IMR-90 (cell line): Measurements from ENCODE around the gene GGPS1. TPM values are rescaled to one million over a fixed set of nuclear protein-coding genes. Genes with fewer than 3 reads are reported as not detected.

Experiments used
- ATAC-seq: fragments of 200-7000 bp; cut with Tn5 transposase; 2 replicates; pipeline ENCODE4 v1.9.1; 2020; ENCODE audit warnings: low read depth, mild to moderate bottlenecking, moderate library complexity
- BruUV-seq: library from RNA; stranded (reverse); fragments of 400-500 nt; replicated peaks from 2 replicates; lab custom pipeline; 2021; lab: Mats Ljungman, UMichigan
- CTCF ChIA-PET: fragments of 300-600 bp; formaldehyde crosslinking; extraction: SDS; loops from one replicate; lab custom pipeline; 2021; ENCODE audit warnings: antibody characterized with exemption; lab: Yijun Ruan, JAX
- POLR2A ChIA-PET: fragments of 300-600 bp; sonication (Branson Sonifier 250); formaldehyde crosslinking; loops from one replicate; lab custom pipeline; 2022; ENCODE audit warnings: antibody characterized with exemption; ENCODE audit not compliant: unreplicated experiment; lab: Charles Lee
- DNase-seq: peaks from one replicate; pipeline ENCODE4 v3.0.0; 2013
- H2AFZ ChIP-seq: replicated peaks from 2 replicates; pipeline ENCODE3; 2013; ENCODE audit warnings: low read length, mild to moderate bottlenecking; ENCODE audit not compliant: poor library complexity
- H2AK5ac ChIP-seq: 2 replicates; pipeline ENCODE4 v1.6.1; 2013; ENCODE audit warnings: low read depth, low read length, inconsistent platforms
- H2AK9ac ChIP-seq: replicated peaks from 2 replicates; pipeline ENCODE3; 2013; ENCODE audit warnings: mild to moderate bottlenecking, low read depth, low read length, moderate library complexity; ENCODE audit not compliant: poor library complexity
- H2BK120ac ChIP-seq: 2 replicates; pipeline ENCODE4 v1.6.1; 2013; ENCODE audit warnings: low read depth, low read length, inconsistent platforms
- H2BK15ac ChIP-seq: 3 replicates; pipeline ENCODE4 v1.6.1; 2013; ENCODE audit warnings: low read depth, low read length, inconsistent platforms
- H2BK20ac ChIP-seq: 2 replicates; pipeline ENCODE4 v1.6.1; 2013; ENCODE audit warnings: low read depth, mild to moderate bottlenecking, inconsistent platforms, low read length, moderate library complexity
- H2BK5ac ChIP-seq: 2 replicates; pipeline ENCODE4 v1.6.1; 2013; ENCODE audit warnings: mild to moderate bottlenecking, low read depth, low read length, inconsistent platforms; ENCODE audit not compliant: poor library complexity, severe bottlenecking
- H3K14ac ChIP-seq: replicated peaks from 2 replicates; pipeline ENCODE4 v1.6.1; 2013; ENCODE audit warnings: low read depth, low read length, inconsistent platforms
- H3K18ac ChIP-seq: 2 replicates; pipeline ENCODE4 v1.6.1; 2013; ENCODE audit warnings: low read depth, low read length, control low read depth
- H3K23ac ChIP-seq: 2 replicates; pipeline ENCODE4 v1.6.1; 2013; ENCODE audit warnings: low read depth, low read length, inconsistent platforms
- H3K27ac ChIP-seq: 2 replicates; pipeline ENCODE4 v1.5.1; 2013; ENCODE audit warnings: mild to moderate bottlenecking, control low read depth, low read length; ENCODE audit not compliant: insufficient read depth
- H3K27me3 ChIP-seq: 2 replicates; pipeline ENCODE4 v1.6.1; 2013; ENCODE audit warnings: low read length; ENCODE audit not compliant: control insufficient read depth, insufficient read depth
- H3K36me3 ChIP-seq: 2 replicates; pipeline ENCODE4 v1.6.1; 2013; ENCODE audit warnings: low read length, mixed read lengths; ENCODE audit not compliant: control insufficient read depth, insufficient read depth
- H3K4ac ChIP-seq: 2 replicates; pipeline ENCODE4 v1.6.1; 2013; ENCODE audit warnings: low read depth, low read length, inconsistent platforms
- H3K4me1 ChIP-seq: 2 replicates; pipeline ENCODE4 v1.6.1; 2013; ENCODE audit warnings: low read length, mixed read lengths; ENCODE audit not compliant: control insufficient read depth, insufficient read depth
- H3K4me2 ChIP-seq: 2 replicates; pipeline ENCODE4 v1.6.1; 2013; ENCODE audit warnings: low read depth, mild to moderate bottlenecking, control low read depth, low read length, moderate library complexity
- H3K4me3 ChIP-seq: 2 replicates; pipeline ENCODE4 v1.5.1; 2013; ENCODE audit warnings: low read depth, mild to moderate bottlenecking, control low read depth, low read length, moderate library complexity; ENCODE audit not compliant: insufficient read depth
- H3K56ac ChIP-seq: 2 replicates; pipeline ENCODE4 v1.6.1; 2013; ENCODE audit warnings: low read length, inconsistent platforms; ENCODE audit not compliant: insufficient read depth; ENCODE audit errors: extremely low read depth
- H3K79me1 ChIP-seq, 2 experiments: 2 replicates each; pipeline ENCODE4 v1.6.1; 2013; ENCODE audit warnings: low read length in 2 of 2, inconsistent platforms in 1 of 2, low read depth in 1 of 2
- H3K9ac ChIP-seq: 2 replicates; pipeline ENCODE4 v1.6.1; 2013; ENCODE audit warnings: low read depth, low read length, control low read depth
- H3K9me1 ChIP-seq: 2 replicates; pipeline ENCODE4 v1.6.1; 2013; ENCODE audit warnings: low read length, inconsistent platforms; ENCODE audit not compliant: insufficient read depth
- H3K9me3 ChIP-seq: 2 replicates; pipeline ENCODE4 v1.6.1; 2013; ENCODE audit warnings: low read length; ENCODE audit not compliant: control insufficient read depth, insufficient read depth
- H4K20me1 ChIP-seq: 2 replicates; pipeline ENCODE4 v1.6.1; 2013; ENCODE audit warnings: low read length, inconsistent platforms; ENCODE audit not compliant: insufficient read depth
- H4K5ac ChIP-seq: 2 replicates; pipeline ENCODE4 v1.6.1; 2013; ENCODE audit warnings: mild to moderate bottlenecking, low read depth, low read length, control low read depth
- H4K8ac ChIP-seq, 2 experiments: 2 replicates each; pipeline ENCODE4 v1.6.1; 2013; ENCODE audit warnings: low read depth in 2 of 2, low read length in 2 of 2, control low read depth in 1 of 2, inconsistent platforms in 1 of 2
- H4K91ac ChIP-seq: 2 replicates; pipeline ENCODE4 v1.6.1; 2013; ENCODE audit warnings: low read depth, low read length, inconsistent platforms; ENCODE audit not compliant: insufficient read depth
- CEBPB ChIP-seq: IDR thresholded peaks from 2 replicates; pipeline ENCODE4 v1.6.1; 2012; ENCODE audit warnings: low read depth, low read length, improper control_type of control experiment
- ELK1 ChIP-seq: fragments of 150-350 bp; IDR thresholded peaks from 2 replicates; pipeline ENCODE4 v1.6.1; 2016; ENCODE audit warnings: low read depth, mild to moderate bottlenecking, low read length, moderate library complexity, borderline replicate concordance
- FOS ChIP-seq: fragments of 150-350 bp; IDR thresholded peaks from 2 replicates; pipeline ENCODE4 v1.6.1; 2016; ENCODE audit warnings: low read depth, low read length
- MAFK ChIP-seq: IDR thresholded peaks from 2 replicates; pipeline ENCODE4 v1.6.1; 2012; ENCODE audit warnings: low read depth, low read length, improper control_type of control experiment
- MAZ ChIP-seq: IDR thresholded peaks from 2 replicates; pipeline ENCODE4 v1.6.1; 2012; ENCODE audit warnings: low read depth, mild to moderate bottlenecking, low read length, improper control_type of control experiment, moderate library complexity, borderline replicate concordance
- MXI1 ChIP-seq: IDR thresholded peaks from 2 replicates; pipeline ENCODE4 v1.6.1; 2012; ENCODE audit warnings: low read depth, mild to moderate bottlenecking, low read length, moderate library complexity, borderline replicate concordance
- NFE2L2 ChIP-seq: fragments of 150-350 bp; IDR thresholded peaks from 2 replicates; pipeline ENCODE4 v1.6.1; 2016; ENCODE audit warnings: low read depth, mild to moderate bottlenecking, low read length
- RAD21 ChIP-seq: IDR thresholded peaks from 2 replicates; pipeline ENCODE4 v1.6.1; 2012; ENCODE audit warnings: low read length, improper control_type of control experiment
- RCOR1 ChIP-seq: IDR thresholded peaks from 2 replicates; pipeline ENCODE4 v1.6.1; 2012; ENCODE audit warnings: mild to moderate bottlenecking, low read length, improper control_type of control experiment; ENCODE audit not compliant: insufficient replicate concordance
- SMC3 ChIP-seq: fragments of 150-350 bp; IDR thresholded peaks from 2 replicates; pipeline ENCODE4 v1.6.1; 2016; ENCODE audit warnings: low read depth, mild to moderate bottlenecking, antibody characterized with exemption, low read length, moderate library complexity
- USF2 ChIP-seq: fragments of 150-350 bp; IDR thresholded peaks from 2 replicates; pipeline ENCODE4 v1.6.1; 2017; ENCODE audit warnings: mild to moderate bottlenecking, antibody characterized with exemption, low read length, low read depth
- WGBS, 2 experiments: methylation state at CpG; one replicate each; pipeline versions ENCODE4 v1.1.5 to v1.1.7; 2013; ENCODE audit warnings: missing lambda C conversion rate in 2 of 2; ENCODE audit not compliant: insufficient read length in 1 of 2; ENCODE audit errors: extremely low coverage in 2 of 2; 5-methylcytosine and 5-hydroxymethylcytosine counted together
- dilution Hi-C: fragments of 300-500 bp; cut with HindIII; formaldehyde crosslinking; loops from one replicate; pipeline ENCODE4 v1.14.3; 2018; ENCODE audit warnings: low sequenced_read_pairs; ENCODE audit not compliant: unreplicated experiment
- in situ Hi-C: fragments of 300-500 bp; cut with MboI; formaldehyde crosslinking; loops from 3 replicates; pipeline ENCODE4 v1.14.3; 2019; ENCODE audit warnings: low sequenced_read_pairs, inconsistent platforms, mixed read lengths
- intact Hi-C: fragments of 100-400 bp; cut with micrococcal nuclease; formaldehyde crosslinking; loops from 2 replicates; pipeline ENCODE4 v1.10.0; 2022
- polyA plus RNA-seq, 3 experiments: library from polyadenylated mRNA; depleted of rRNA; stranded (reverse); fragments of >200 nt; gene quantifications; 2 replicates each; pipeline ENCODE4 v1.2.3, GENCODE V29; 2012; ENCODE audit warnings: low replicate concordance in 1 of 3
- total RNA-seq: library from RNA; depleted of rRNA; stranded (reverse); fragments of >200 nt; gene quantifications from 2 replicates; pipeline ENCODE4 v1.2.3, GENCODE V29; 2012
- TF ChIP-seq, protein P1 (sequence below): conservative IDR thresholded peaks from 2 replicates; pipeline ENCODE4 v1.5.1; 2012; ENCODE audit warnings: mild to moderate bottlenecking, low read depth, low read length, improper control_type of control experiment

The GGPS1 gene
- total and polyA plus RNA-seq, 2 of the 4 experiments (the other 2 are of a cell fraction) = 16.4 to 21.5 TPM

GRCh38 chr1:235358899-235359298 lies 30.5 kb downstream of the GGPS1 start:
- DNase-seq (no peak), ATAC-seq (no peak)
- dilution Hi-C loops (no loop called here), intact Hi-C loops (no loop called here), in situ Hi-C loops (no loop called here)
- no peak overlapping the region for H3K14ac ChIP-seq
- H2BK5ac ChIP-seq = no peak overlapping the region
- no peak overlapping the region for H4K8ac ChIP-seq
- H3K9me1 ChIP-seq = no peaks in the 10 kb centered on the region
- TF ChIP-seq ELK1 (no peak), FOS (no peak), RCOR1 (no peak), MXI1 (no peak), NFE2L2 (no peak), CEBPB (no peak), RAD21 (no peak), SMC3 (no peak), MAFK (no peak), MAZ (no peak), USF2 (no peak)
- TF ChIP-seq, protein P1, sequence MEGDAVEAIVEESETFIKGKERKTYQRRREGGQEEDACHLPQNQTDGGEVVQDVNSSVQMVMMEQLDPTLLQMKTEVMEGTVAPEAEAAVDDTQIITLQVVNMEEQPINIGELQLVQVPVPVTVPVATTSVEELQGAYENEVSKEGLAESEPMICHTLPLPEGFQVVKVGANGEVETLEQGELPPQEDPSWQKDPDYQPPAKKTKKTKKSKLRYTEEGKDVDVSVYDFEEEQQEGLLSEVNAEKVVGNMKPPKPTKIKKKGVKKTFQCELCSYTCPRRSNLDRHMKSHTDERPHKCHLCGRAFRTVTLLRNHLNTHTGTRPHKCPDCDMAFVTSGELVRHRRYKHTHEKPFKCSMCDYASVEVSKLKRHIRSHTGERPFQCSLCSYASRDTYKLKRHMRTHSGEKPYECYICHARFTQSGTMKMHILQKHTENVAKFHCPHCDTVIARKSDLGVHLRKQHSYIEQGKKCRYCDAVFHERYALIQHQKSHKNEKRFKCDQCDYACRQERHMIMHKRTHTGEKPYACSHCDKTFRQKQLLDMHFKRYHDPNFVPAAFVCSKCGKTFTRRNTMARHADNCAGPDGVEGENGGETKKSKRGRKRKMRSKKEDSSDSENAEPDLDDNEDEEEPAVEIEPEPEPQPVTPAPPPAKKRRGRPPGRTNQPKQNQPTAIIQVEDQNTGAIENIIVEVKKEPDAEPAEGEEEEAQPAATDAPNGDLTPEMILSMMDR = no peak
- no peak overlapping the region for H2BK20ac ChIP-seq
- H2AK5ac ChIP-seq = no peak overlapping the region
- no peaks in the 10 kb centered on the region for H3K79me1 ChIP-seq
- no TSS peak for BruUV-seq
- no peak overlapping the region for H2AFZ ChIP-seq
- no peak overlapping the region for H3K18ac ChIP-seq
- H3K56ac ChIP-seq = no peak overlapping the region
- H2BK15ac ChIP-seq = no peak overlapping the region
- H3K27me3 ChIP-seq = no peaks in the 10 kb centered on the region
- no peak overlapping the region for H3K9ac ChIP-seq
- no CpG with 5 or more reads among the region's 3 CpGs for WGBS, 2 experiments
- CTCF ChIA-PET = no interaction called here
- no peak overlapping the region for H4K5ac ChIP-seq
- no peak overlapping the region for H3K4me3 ChIP-seq
- H2BK120ac ChIP-seq = no peak overlapping the region
- no peak overlapping the region for H2AK9ac ChIP-seq
- H3K4ac ChIP-seq = no peak overlapping the region
- no peak overlapping the region for H3K4me2 ChIP-seq
- no peak overlapping the region for H3K27ac ChIP-seq
- POLR2A ChIA-PET = no interaction called here
- H3K4me1 ChIP-seq = no peaks in the 10 kb centered on the region
- H3K9me3 ChIP-seq = no peaks in the 10 kb centered on the region
- no peak overlapping the region for H4K91ac ChIP-seq
- H3K23ac ChIP-seq = no peak overlapping the region
- H3K36me3 ChIP-seq = no peaks in the 10 kb centered on the region
- H4K20me1 ChIP-seq = no peaks in the 10 kb centered on the region
